Naive thymus-derived CD4-positive, alpha-beta T cell (primary cell): ENCODE data around the gene ERICH2. TPM values are rescaled to one million over a fixed set of nuclear protein-coding genes. Genes with fewer than 3 reads are reported as not detected.

Experiments
- ATAC-seq: fragments of 150-1000 bp; cut with Tn5 transposase; 2 replicates; pipeline ENCODE4 v1.10.0; 2021; ENCODE audit warnings: mild to moderate bottlenecking, moderate library complexity
- CTCF ChIA-PET: fragments of 350-600 bp; sonication (Branson Sonifier 250); formaldehyde crosslinking; loops from one replicate; lab custom pipeline; 2021; ENCODE audit warnings: antibody characterized with exemption; lab: Charles Lee
- POLR2A ChIA-PET: fragments of 350-600 bp; sonication (Branson Sonifier 250); formaldehyde crosslinking; loops from one replicate; lab custom pipeline; 2021; ENCODE audit warnings: antibody characterized with exemption, inconsistent platforms; lab: Charles Lee
- DNase-seq, 9 donors: peaks; one replicate each; pipeline versions ENCODE4 v3.0.0 to v3.0.0-alpha.2; 2020 to 2022; ENCODE audit warnings: mixed read lengths in 1 of 9
- H3K27ac ChIP-seq: one replicate; pipeline ENCODE4 v1.7.0; 2013; ENCODE audit warnings: mild to moderate bottlenecking, low read depth, low read length, moderate library complexity
- H3K27me3 ChIP-seq, 2 donors: one replicate each; pipeline ENCODE4 v1.7.0; 2013; ENCODE audit warnings: low read length in 2 of 2, mild to moderate bottlenecking in 2 of 2, moderate library complexity in 2 of 2; ENCODE audit not compliant: control insufficient read depth in 2 of 2, insufficient read depth in 2 of 2
- H3K36me3 ChIP-seq, 3 experiments: 1 replicate in 2 of 3; 2 replicates in 1 of 3; pipeline ENCODE4 v1.7.0; 2013; ENCODE audit warnings: low read length in 3 of 3, mild to moderate bottlenecking in 3 of 3, moderate library complexity in 1 of 3; ENCODE audit not compliant: insufficient read depth in 3 of 3, control insufficient read depth in 2 of 3
- H3K4me1 ChIP-seq, 2 donors: one replicate each; pipeline ENCODE4 v1.7.0; 2013; ENCODE audit warnings: low read length in 2 of 2, mild to moderate bottlenecking in 2 of 2, moderate library complexity in 1 of 2; ENCODE audit not compliant: control insufficient read depth in 2 of 2, insufficient read depth in 2 of 2
- H3K4me3 ChIP-seq: 2 replicates; pipeline ENCODE4 v1.7.0; 2013; ENCODE audit warnings: mild to moderate bottlenecking, low read length
- H3K9me3 ChIP-seq, 3 experiments: 1 replicate in 2 of 3; 2 replicates in 1 of 3; pipeline ENCODE4 v1.7.0; 2013; ENCODE audit warnings: low read length in 3 of 3; ENCODE audit not compliant: control insufficient read depth in 2 of 3
- H3K27ac Mint-ChIP-seq, 9 donors: one replicate each; pipeline ENCODE4 v1.8.0; 2020 to 2022; ENCODE audit warnings: mixed read lengths in 9 of 9, mild to moderate bottlenecking in 8 of 9, moderate library complexity in 5 of 9, inconsistent platforms in 2 of 9
- H3K27me3 Mint-ChIP-seq, 5 donors: one replicate each; pipeline ENCODE4 v1.8.0; 2021 to 2022; ENCODE audit warnings: mixed read lengths in 5 of 5, mild to moderate bottlenecking in 1 of 5
- H3K36me3 Mint-ChIP-seq, 5 donors: one replicate each; pipeline ENCODE4 v1.8.0; 2020 to 2022; ENCODE audit warnings: mixed read lengths in 5 of 5, mild to moderate bottlenecking in 3 of 5, inconsistent platforms in 1 of 5
- H3K4me1 Mint-ChIP-seq, 7 donors: one replicate each; pipeline ENCODE4 v1.8.0; 2020 to 2022; ENCODE audit warnings: mixed read lengths in 7 of 7, mild to moderate bottlenecking in 3 of 7, inconsistent platforms in 1 of 7
- H3K4me3 Mint-ChIP-seq, 10 donors: one replicate each; pipeline ENCODE4 v1.8.0; 2020 to 2022; ENCODE audit warnings: mild to moderate bottlenecking in 10 of 10, mixed read lengths in 10 of 10, moderate library complexity in 6 of 10, inconsistent platforms in 2 of 10
- H3K9me3 Mint-ChIP-seq, 11 donors: one replicate each; pipeline ENCODE4 v1.8.0; 2020 to 2022; ENCODE audit warnings: mixed read lengths in 11 of 11, mild to moderate bottlenecking in 4 of 11, inconsistent platforms in 1 of 11, moderate library complexity in 1 of 11
- intact Hi-C, 2 donors: fragments of 100-400 bp; cut with micrococcal nuclease; formaldehyde crosslinking; loops; one replicate each; pipeline ENCODE4 v1.15.1; 2023
- polyA plus RNA-seq, 2 donors: library from polyadenylated mRNA; unstranded; fragments of 300-500 nt; fragmentation: Illumina TruSeq; gene quantifications; one replicate each; pipeline ENCODE4 v1.2.3, GENCODE V29; 2021
- total RNA-seq, 6 experiments: library from RNA in 5 of 6; stranded (reverse) in 5 of 6; gene quantifications; 1 replicate in 5 of 6; 2 replicates in 1 of 6; pipeline ENCODE4 v1.2.3 and lab custom pipeline; 2021 to 2026

The ERICH2 gene
- total and polyA plus RNA-seq, 7 experiments from 2014 or later, result not detected

DNA sequence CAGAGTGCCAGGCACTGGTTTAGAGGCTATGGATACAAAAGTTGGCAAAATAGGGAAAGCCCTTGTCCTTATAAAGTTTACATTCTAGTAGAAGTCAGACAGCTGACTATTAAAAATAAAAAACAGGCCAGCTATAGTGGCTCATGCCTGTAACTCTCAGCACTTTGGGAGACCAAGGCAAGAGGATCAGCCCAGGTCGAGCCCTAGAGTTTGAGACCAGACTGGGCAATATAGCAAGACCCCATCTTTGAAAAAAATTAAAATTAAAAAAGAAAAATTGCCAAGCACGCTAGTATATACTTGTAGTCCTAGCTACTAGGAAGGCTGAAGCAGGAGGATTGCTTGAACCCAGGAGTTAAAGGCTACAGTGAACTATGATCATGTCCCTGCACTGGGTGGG is 12.5 kb downstream of the ERICH2 start:
- no peak overlapping the region for H3K27ac ChIP-seq
- intact Hi-C loops, result no loop called here
- no peaks in the 10 kb centered on the region for H3K4me1 ChIP-seq
- H3K4me3 ChIP-seq, result no peak overlapping the region
- ChIA-PET POLR2A (no interaction called here), CTCF (no interaction called here)
- Mint-ChIP-seq H3K27ac (no peak overlapping the region), H3K4me1 (no peaks in the 10 kb centered on the region), H3K4me3 (no peak overlapping the region), H3K36me3 (no peaks in the 10 kb centered on the region), H3K9me3 (no peaks in the 10 kb centered on the region), H3K27me3 (peaks cover 5 to 58% (median 38%) of the 10 kb centered on the region in 5 donors)
- no peaks in the 10 kb centered on the region for H3K36me3 ChIP-seq
- no peak for DNase-seq
- H3K9me3 ChIP-seq, result no peaks in the 10 kb centered on the region
- ATAC-seq, result no peak
- peaks cover 0 to 3% of the 10 kb centered on the region in 2 donors for H3K27me3 ChIP-seq

DNA sequence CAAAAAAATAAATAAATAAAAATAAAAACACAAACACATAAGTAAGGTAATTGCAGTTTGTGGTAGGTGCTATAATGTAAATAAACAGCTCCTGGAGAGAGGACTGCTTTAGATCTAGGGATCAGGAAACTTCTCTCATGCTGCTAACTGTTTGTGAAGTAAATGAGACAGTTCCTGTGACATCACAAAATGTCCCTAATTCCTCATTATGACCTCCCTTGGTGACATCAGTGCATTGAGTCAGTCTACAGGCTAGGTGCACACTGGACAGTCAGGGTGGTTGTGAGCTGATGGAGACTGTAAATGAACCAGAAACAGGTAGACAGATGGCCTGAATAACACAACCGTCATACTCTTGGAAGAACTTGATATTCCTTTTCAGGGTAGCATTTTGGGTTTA is 13.4 kb downstream of the ERICH2 start:
- no peaks in the 10 kb centered on the region for H3K4me1 Mint-ChIP-seq
- ChIA-PET POLR2A (no interaction called here), CTCF (no interaction called here)
- no peaks in the 10 kb centered on the region for H3K9me3 ChIP-seq
- no peaks in the 10 kb centered on the region for H3K27me3 ChIP-seq
- H3K27ac ChIP-seq, result no peak overlapping the region
- no peak overlapping the region for H3K4me3 ChIP-seq
- H3K27ac Mint-ChIP-seq, result no peak overlapping the region
- no peaks in the 10 kb centered on the region for H3K4me1 ChIP-seq
- ATAC-seq (no peak), DNase-seq (no peak)
- H3K27me3 Mint-ChIP-seq, result peaks cover 11 to 56% (median 36%) of the 10 kb centered on the region in 5 donors
- no peaks in the 10 kb centered on the region for H3K36me3 ChIP-seq
- H3K4me3 Mint-ChIP-seq, result no peak overlapping the region
- intact Hi-C loops, result no loop called here
- H3K9me3 Mint-ChIP-seq, result no peaks in the 10 kb centered on the region
- no peaks in the 10 kb centered on the region for H3K36me3 Mint-ChIP-seq

DNA sequence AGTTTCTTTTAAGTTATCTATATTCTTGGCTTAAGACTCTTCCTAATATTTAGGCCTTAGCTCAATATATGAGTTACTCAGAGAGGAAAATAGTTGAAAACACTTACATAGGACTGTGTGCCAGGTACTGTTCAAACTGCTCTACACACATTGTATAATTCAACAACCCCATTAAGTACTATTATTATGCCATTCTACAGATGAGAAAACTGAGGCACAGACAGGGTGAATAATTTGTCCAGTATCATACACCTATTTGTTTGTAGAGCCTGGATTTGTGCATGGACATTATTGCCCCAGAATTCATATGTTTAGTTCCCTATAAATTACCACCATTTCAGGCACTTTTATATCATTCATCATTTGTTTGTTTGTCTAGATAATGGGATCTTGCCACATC is 28.8 kb downstream of the ERICH2 start:
- peaks cover 6 to 28% (median 24%) of the 10 kb centered on the region in 5 donors for H3K27me3 Mint-ChIP-seq

DNA sequence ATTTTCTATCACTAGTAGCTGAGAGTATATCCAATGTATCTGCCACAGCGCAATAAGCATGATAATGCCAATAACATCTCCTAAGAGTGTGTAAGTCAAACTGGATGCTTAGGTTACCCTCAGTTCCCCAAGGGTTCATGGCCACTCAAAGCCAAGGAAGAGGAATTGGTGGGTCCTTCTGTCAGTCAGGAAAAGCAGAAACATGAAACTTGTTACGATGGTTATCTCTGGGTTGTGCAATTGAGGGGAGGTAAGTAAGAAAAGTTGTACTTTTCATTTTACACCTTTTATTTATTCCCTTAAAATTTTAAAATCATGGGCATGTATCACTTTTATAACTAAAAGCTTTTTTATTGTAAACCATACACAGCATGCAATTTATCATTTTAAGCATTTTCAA is 36.4 kb downstream of the ERICH2 start:
- ATAC-seq (no peak), DNase-seq (no peak)
- no peaks in the 10 kb centered on the region for H3K4me1 Mint-ChIP-seq
- H3K27ac Mint-ChIP-seq, result no peak overlapping the region
- H3K27me3 Mint-ChIP-seq, result peaks cover 4 to 20% (median 6%) of the 10 kb centered on the region in 5 donors
- H3K9me3 Mint-ChIP-seq, result no peaks in the 10 kb centered on the region
- intact Hi-C loops, result no loop called here
- no peak overlapping the region for H3K27ac ChIP-seq
- H3K4me3 ChIP-seq, result no peak overlapping the region
- no peaks in the 10 kb centered on the region for H3K36me3 ChIP-seq
- ChIA-PET POLR2A (interaction anchor here (0.7 kb wide), 1 partner anchor 44 kb away, joined by 3 read pairs; no protein-coding TSS in a partner anchor), CTCF (no interaction called here)
- H3K27me3 ChIP-seq, result peaks cover 0 to 3% of the 10 kb centered on the region in 2 donors
- H3K4me3 Mint-ChIP-seq, result no peak overlapping the region
- H3K36me3 Mint-ChIP-seq, result no peaks in the 10 kb centered on the region
- no peaks in the 10 kb centered on the region for H3K4me1 ChIP-seq
- H3K9me3 ChIP-seq, result no peaks in the 10 kb centered on the region

More for the DNA sequence above, 28.8 kb downstream of the ERICH2 start:
- no peak overlapping the region for H3K27ac Mint-ChIP-seq
- Histone ChIP-seq H3K27me3 (peaks cover 0 to 3% of the 10 kb centered on the region in 2 donors), H3K27ac (no peak overlapping the region), H3K36me3 (no peaks in the 10 kb centered on the region), H3K4me1 (no peaks in the 10 kb centered on the region), H3K4me3 (no peak overlapping the region), H3K9me3 (no peaks in the 10 kb centered on the region)
- ChIA-PET POLR2A (no interaction called here), CTCF (no interaction called here)
- no peaks in the 10 kb centered on the region for H3K36me3 Mint-ChIP-seq
- H3K4me1 Mint-ChIP-seq, result no peaks in the 10 kb centered on the region
- DNase-seq (no peak), ATAC-seq (no peak)
- intact Hi-C loops, result no loop called here
- no peak overlapping the region for H3K4me3 Mint-ChIP-seq
- H3K9me3 Mint-ChIP-seq, result no peaks in the 10 kb centered on the region

DNA sequence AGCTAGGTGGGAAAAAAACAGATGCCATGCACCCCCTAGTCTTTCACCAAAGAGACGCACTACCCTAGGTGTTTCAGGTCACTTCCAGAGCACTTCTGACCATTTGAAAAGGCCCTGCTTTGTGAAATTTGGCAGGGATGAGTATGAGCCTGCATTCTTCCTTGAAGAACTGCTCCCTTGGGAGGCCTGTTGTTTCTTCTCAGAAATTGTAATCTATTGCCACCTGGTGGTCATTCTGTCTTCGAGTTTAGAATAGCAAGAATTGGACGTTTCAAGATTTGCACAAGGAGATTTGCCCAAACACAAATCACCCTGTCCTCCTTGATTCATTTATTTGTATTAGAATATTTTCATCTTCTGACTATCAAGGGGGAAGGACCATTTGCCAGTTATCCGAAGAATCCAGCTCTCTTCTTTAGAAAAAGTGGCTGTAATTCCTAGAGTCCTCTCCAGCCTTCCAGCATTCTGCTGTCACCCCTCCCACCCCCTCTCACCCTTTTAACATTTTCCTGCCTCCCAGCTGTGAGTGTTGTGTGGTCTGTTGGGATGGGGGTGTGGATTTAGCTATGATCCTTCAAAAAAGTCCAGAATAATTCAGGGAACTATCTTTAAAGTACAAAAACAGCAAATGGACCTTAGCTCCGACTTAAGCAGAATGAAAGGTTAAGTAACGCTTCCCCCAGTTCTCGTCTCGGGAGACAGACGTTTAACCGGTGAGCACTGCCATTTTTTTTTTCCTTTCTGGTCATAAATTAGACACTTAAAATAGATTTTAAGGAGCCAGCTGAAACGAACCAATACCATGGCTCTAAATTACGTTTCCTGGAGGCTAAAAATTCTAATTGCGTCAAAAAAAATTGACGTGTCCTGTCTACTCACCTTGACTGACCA is 42.8 kb downstream of the ERICH2 start:
- ChIA-PET POLR2A (no interaction called here), CTCF (interaction anchor here (0.7 to 6.2 kb wide), 19 partner anchors 9 to 488 kb away, joined by 3 to 54 read pairs (median 3); no protein-coding TSS in a partner anchor)
- no peak overlapping the region for H3K4me3 ChIP-seq
- intact Hi-C loops, result loop anchor here (1.0 to 10.0 kb wide), 7 partner anchors 76 to 1358 kb away; no protein-coding TSS in a partner anchor
- H3K27ac Mint-ChIP-seq, result peak overlapping the region in 1 of 9 donors; percentile 73
- ATAC-seq, result no peak
- no peaks in the 10 kb centered on the region for H3K9me3 ChIP-seq
- H3K4me1 ChIP-seq, result peaks cover 24 to 26% of the 10 kb centered on the region in 2 donors
- no peaks in the 10 kb centered on the region for H3K9me3 Mint-ChIP-seq
- peaks cover 23 to 30% of the 10 kb centered on the region in 2 donors for H3K27me3 ChIP-seq
- no peaks in the 10 kb centered on the region for H3K36me3 Mint-ChIP-seq
- H3K36me3 ChIP-seq, result no peaks in the 10 kb centered on the region
- no peak overlapping the region for H3K27ac ChIP-seq
- DNase-seq, result peak in 5 of 9 donors; percentile 45 to 57 (median 55)
- peak overlapping the region in 1 of 10 donors; percentile 18 for H3K4me3 Mint-ChIP-seq
- peaks cover 39 to 71% (median 51%) of the 10 kb centered on the region in 5 donors for H3K27me3 Mint-ChIP-seq
- peaks cover 16 to 51% (median 36%) of the 10 kb centered on the region in 7 donors for H3K4me1 Mint-ChIP-seq

DNA sequence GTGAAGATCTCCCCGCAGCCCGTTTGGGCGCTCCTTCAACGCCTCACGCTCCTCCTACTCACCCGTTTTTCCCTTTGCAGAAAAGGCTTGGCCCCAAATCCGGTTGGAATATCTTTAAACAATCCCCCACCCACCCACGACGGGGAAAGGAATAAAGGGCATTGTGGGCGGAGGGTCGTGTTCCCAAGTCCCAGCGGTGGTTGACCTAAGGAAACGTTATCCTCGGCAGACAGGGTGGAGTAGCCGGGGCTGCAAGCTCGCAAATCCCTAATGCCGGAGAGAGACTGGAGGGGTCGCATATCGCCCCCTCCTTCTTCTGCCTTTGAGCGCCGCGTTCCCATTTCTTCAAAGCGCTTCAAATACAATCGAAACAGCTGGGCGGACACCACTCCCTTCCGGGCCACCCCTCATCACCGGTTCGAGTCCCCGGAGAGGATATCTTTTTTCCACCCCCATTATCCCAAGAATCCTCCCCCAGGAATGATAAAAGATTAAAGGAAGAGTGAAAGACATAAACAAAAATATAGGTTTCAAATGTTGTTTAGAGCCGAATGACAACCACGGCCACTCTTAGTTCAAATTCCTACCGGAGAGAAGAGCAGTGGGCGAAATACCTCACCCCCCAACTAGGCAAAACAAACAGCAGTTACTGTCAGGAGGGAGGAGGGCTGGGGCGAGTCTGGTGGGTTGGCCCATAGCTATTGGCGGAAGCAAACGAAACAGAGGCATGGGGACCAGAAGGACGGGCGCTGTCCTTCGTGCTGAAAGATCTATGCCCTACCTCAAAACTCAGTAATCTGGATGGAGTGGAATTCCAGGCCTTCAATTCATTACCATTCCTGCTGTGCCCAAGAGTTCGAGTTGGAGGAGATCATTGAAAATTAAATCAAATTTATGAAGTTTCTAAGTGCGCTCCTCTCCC is 43.7 kb downstream of the ERICH2 start:
- H3K27me3 ChIP-seq, result peaks cover 24 to 32% of the 10 kb centered on the region in 2 donors
- H3K27me3 Mint-ChIP-seq, result peaks cover 47 to 75% (median 59%) of the 10 kb centered on the region in 5 donors
- peak overlapping the region in 1 of 9 donors; percentile 73 for H3K27ac Mint-ChIP-seq
- intact Hi-C loops, result loop anchor here (1.0 to 10.0 kb wide), 7 partner anchors 43 to 1359 kb away; no protein-coding TSS in a partner anchor
- peaks cover 23 to 59% (median 44%) of the 10 kb centered on the region in 7 donors for H3K4me1 Mint-ChIP-seq
- H3K9me3 ChIP-seq, result no peaks in the 10 kb centered on the region
- no peak overlapping the region for H3K27ac ChIP-seq
- H3K36me3 Mint-ChIP-seq, result no peaks in the 10 kb centered on the region
- peak in 5 of 9 donors; percentile 13 to 33 (median 26) for DNase-seq
- no peaks in the 10 kb centered on the region for H3K36me3 ChIP-seq
- peak overlapping the region in 7 of 10 donors; percentile 4 to 85 (median 42) for H3K4me3 Mint-ChIP-seq
- H3K4me1 ChIP-seq, result peaks cover 30 to 32% of the 10 kb centered on the region in 2 donors
- CTCF ChIA-PET, result interaction anchor here (0.5 to 6.2 kb wide), 10 partner anchors 8 to 577 kb away, joined by 3 to 54 read pairs (median 4); no protein-coding TSS in a partner anchor
- no peak for ATAC-seq
- peaks cover 0 to 3% (median 0%) of the 10 kb centered on the region in 11 donors for H3K9me3 Mint-ChIP-seq
- POLR2A ChIA-PET, result no interaction called here
- no peak overlapping the region for H3K4me3 ChIP-seq
